ENCODE data around the gene NCS1.

Gene NCS1

GRCh38 chr9:130147198-130147597 is 25.0 kb upstream of the NCS1 start:
- no peak for FAIRE-seq

DNA sequence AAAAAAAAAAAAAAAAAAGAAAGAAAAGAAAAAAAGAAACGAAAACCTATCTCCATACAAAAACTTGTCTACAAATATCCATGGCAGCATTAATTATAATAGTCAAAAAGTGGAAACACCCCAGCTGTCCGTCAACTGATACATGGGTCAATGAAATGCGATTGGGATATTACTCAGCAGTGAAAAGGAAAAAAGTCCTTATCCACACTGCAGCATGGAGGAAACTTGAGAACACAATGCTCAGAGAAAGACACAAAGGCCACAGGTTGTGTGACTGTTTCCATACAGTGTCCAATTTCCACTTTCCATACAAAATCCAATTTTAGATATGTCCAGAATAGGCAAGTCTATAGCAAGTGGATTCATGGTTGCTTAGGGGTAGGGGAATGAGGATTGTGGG is 24.3 kb upstream of the NCS1 start:
- DNase-seq (ENCODE audit: low spot score) (no peak), FAIRE-seq (no peak)

More at GRCh38 chr9:130147198-130147597, 25.0 kb upstream of the NCS1 start:
- DNase-seq (ENCODE audit: low spot score), result no peak

- no peak for FAIRE-seq
- no peak for DNase-seq (ENCODE audit: low spot score)
Measured at GRCh38 chr9:130149031-130149430, 23.2 kb upstream of the NCS1 start.

GRCh38 chr9:130149654-130150286 is 22.4 kb upstream of the NCS1 start:
- DNase-seq (ENCODE audit: low spot score) (no peak), FAIRE-seq (no peak)

DNA sequence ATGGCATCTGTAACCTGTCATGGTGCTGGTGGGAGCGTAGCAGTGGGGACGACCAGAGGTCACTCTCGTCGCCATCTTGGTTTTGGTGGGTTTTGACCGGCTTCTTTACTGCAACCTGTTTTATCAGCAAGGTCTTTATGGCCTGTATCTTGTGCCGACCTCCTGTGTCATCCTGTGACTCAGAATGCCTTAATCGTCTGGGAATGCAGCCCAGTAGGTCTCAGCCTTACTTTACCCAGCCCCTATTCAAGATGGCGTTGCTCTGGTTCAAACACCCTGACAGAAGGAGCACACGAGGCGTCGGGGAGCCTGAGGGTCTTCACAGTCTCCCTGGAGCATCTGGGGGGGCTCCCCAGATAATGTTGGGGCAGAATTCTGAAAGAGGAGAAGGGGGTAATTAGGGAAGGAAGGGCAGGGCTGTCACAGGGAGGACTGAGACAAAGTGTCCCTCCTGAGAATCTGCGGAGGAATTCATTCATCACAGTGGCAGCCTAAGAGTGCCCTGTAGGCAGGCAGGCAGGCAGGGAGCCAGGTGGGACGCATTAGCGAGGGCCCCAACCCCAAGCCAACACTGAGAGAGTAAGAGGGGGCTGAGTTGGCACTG is 21.3 kb upstream of the NCS1 start:
- DNase-seq (ENCODE audit: low spot score) (no peak), FAIRE-seq (no peak)

DNA sequence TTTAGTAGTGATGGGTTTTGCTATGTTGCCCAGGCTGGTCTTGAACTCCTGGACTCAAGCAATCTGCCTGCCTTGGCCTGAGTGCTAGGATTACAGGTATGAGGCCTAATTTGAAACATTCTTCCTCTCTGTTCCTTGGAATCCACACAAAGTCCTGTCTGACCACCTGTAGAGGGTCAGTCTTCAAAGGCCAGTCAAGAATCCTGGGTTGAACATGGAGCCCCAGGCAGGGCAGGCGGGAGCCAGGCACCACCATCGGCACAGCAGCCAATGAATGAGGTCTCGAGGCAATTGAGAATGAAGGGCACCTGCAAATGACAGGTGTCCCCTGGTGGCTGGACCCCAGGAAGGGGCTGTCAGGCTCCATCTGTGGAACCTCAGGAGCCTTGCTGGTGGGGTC is 17.4 kb upstream of the NCS1 start:
- DNase-seq (ENCODE audit: low spot score) (no peak), FAIRE-seq (no peak)

DNA sequence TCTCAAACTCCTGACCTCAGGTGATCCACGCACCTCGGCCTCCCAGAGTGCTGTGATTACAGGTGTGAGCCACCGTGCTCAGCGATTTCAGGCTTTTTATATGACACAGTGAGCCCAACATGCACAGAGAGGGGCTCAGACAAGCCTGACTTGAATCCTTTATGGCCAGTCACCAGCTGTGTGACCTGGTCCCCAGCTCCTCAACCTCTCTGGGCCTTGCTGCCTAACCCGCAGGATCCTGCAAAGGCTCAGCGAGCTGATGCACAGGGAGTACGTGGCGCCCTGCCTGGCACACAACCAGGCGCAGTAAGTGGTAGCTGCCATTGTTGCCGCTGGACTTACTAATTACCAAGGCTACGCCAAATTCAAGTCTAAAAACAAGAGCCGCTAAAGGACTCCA is 16.6 kb upstream of the NCS1 start:
- no peak for DNase-seq (ENCODE audit: low spot score)
- no peak for FAIRE-seq

GRCh38 chr9:130156672-130157071 is 15.5 kb upstream of the NCS1 start:
- DNase-seq (ENCODE audit: low spot score) (no peak), FAIRE-seq (no peak)

- DNase-seq (ENCODE audit: low spot score) (no peak), FAIRE-seq (peak; percentile 20)
Measured at GRCh38 chr9:130157079-130157478, 15.1 kb upstream of the NCS1 start.

- DNase-seq (ENCODE audit: low spot score) (no peak), FAIRE-seq (no peak)
Measured at GRCh38 chr9:130158001-130158400, 14.2 kb upstream of the NCS1 start.

DNA sequence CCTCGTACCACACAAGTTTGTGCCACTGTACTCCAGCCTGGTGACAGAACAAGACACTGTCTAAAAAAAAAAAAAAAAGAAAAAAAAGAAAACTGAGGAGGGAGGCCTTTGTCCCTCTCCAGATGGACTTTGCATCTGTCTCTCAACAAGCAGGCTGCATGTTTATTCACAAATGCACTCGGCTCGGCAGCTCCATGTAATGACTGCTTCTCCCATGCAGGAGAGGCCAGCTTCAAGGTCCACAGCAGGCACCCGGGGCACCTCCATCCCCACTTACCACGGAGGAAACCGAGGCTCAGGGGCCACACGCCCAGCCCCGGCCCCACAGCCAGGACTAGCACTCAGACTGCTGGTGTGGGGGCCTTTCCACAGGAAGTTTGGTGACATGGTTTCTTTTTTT is 13.1 kb upstream of the NCS1 start:
- FAIRE-seq (no peak), DNase-seq (ENCODE audit: low spot score) (no peak)

DNA sequence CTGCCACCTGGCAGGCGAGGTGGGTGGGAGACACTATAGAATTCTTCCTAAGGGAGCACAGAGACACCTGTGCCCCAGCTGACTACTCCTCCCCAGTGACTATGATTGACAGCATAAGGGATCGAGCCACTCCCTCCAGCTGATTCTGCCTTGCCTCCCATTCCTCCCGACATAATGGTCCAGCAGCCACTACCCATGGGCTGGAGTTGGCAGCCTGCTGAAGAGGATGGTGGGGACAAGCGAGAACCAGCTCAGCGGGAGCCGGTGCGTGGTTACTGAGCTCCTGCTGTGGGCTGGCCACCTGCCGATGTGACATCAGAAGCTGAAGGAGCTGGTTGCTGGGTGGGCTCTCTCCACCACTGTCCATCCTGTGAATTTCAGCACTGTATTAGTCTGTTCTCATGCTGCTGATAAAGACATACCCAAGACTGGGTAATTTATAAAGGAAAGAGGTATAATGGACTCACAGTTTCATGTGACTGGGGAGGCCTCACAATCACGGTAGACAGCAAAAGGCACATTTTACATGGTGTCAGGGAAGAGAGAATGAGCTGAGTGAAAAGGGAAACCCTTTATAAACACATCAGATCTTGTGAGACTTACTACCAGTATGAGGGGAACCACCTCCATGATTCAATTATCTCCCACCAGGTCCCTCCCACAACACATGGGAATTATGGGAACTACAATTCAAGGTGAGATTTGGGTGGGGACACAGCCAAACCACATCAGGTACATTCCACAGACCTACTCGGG is 12.1 kb upstream of the NCS1 start:
- DNase-seq (ENCODE audit: low spot score), result no peak
- no peak for FAIRE-seq

DNA sequence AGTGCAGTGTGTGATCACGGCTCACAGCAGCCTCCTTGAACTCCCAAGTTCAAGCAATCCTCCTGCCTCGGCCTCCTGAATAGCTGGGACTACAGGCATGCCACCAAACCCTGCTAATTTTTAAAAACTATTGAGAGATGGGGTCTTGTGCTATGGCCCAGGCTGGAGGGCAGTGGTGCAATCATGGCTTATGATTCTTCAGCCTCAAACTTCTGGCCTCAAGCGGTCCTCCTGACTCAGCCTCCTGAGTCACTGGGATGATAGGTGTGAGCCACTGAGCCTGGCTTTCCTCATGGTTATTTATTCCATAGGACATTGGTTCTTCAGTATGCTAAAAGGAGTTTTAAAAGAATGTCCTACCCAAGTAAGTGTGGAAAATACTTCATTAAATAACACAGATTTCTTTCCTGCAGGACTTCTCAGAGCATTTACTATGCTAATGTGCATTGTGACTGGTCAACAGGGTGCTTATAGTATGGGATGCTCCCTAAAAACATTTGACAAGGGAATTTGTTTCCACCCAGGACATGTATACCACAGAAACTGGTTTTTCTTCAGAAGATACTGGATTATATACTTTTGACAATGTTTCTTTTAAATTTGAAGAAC is 11.2 kb upstream of the NCS1 start:
- FAIRE-seq (no peak), DNase-seq (ENCODE audit: low spot score) (no peak)

GRCh38 chr9:130165579-130165978 is 6.6 kb upstream of the NCS1 start:
- FAIRE-seq, result no peak
- DNase-seq (ENCODE audit: low spot score), result no peak

DNA sequence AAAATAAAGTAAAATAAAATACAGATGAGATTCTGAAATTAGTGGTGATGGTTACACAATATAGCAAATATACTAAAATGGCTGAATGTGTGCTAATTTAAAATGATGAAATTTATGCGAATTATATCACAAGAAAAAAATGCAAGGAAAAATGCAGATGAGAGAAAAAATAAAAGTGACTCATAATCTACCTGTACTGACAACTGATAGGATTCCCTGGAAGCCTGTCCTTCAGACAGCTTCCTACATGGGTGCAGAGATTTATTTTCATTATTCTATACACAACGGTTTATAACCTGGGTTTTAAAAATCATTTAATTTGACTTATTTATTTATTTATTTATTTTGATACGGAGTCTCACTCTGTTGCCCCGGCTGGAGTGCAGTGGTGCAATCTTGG is 5.8 kb upstream of the NCS1 start:
- FAIRE-seq (no peak), DNase-seq (ENCODE audit: low spot score) (no peak)

DNA sequence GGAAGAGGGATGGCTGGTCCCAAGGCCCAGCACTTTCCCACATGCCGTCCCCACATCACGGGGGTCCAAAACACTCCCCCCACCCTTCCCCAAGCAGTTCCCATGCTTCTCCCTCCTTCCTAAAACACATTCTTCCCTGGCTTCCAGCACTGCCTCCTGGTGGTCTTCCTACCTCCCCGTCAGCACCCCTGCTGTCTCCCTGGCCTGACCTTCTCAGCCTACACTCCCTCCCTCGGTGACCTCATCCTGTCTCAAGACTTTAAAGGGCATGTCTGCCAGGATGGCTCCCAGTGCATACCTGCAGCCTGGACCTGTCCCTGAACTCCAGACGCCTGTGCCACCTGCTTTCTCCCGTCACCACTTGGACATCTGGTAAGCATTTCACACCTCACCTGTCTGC is 4.3 kb upstream of the NCS1 start:
- no peak for FAIRE-seq
- DNase-seq (ENCODE audit: low spot score), result no peak

GRCh38 chr9:130171226-130172148 is 717 bp upstream of the NCS1 start:
- no peak for DNase-seq (ENCODE audit: low spot score)
- no peak for FAIRE-seq

DNA sequence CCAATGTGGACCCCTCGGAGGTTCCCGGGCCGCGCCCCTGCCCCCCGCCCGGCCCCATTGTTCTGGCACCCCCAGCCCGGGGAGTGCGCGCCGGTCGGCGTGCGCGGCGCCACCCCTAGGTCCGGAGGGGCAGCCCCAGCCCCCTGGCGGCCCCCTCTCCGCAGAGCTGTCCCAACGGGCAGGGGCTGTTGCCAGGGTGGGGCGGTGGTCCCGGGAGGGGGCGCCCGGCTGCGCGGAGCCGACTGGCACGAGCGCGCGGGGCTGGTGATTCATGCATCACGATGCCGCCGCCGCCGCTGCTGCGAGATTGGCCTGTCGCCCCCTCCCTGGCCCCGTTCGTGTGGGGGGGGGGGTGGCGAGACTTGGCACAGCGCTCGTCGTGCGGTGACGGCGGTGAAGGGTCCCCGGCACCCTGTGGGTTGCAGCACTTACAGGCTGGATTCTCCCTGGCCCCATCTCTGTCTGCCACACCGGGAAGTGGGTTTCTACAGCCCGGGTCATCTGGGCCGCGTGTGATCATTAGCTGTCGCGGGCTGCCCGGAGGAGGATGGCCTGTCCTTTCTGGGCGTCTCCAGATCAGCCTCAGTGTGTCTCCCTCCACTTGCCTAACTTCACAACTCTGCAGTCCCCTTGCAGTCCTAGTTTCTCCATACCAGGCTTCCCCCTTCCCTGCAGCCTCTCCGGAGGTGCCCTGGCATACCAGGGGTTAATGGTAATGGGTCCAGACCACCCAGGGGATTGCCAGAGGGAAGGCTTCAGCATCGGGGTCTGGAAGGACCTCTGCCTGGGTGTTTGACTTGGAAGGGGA is 858 bp downstream of the NCS1 start:
- FAIRE-seq (no peak), DNase-seq (ENCODE audit: low spot score) (peak; percentile 56)

- DNase-seq (ENCODE audit: low spot score), result no peak
- no peak for FAIRE-seq
Measured at GRCh38 chr9:130173666-130173983, 1.4 kb downstream of the NCS1 start.

- DNase-seq (ENCODE audit: low spot score), result no peak
- FAIRE-seq, result no peak
Measured at GRCh38 chr9:130174025-130174424, 1.8 kb downstream of the NCS1 start.

- no peak for DNase-seq (ENCODE audit: low spot score)
- no peak for FAIRE-seq
Measured at GRCh38 chr9:130174920-130175321, 2.7 kb downstream of the NCS1 start.

All from urothelium cell line (cell line).